T-helper 9 cell (primary cell): ENCODE data around the gene FAM114A1.
"Not testable (repeated sequence)": the region's sequence is repeated elsewhere in the genome, so short reads cannot be mapped to it uniquely, and the experiment has no call there.

Experiments used
- DNase-seq: peaks from one replicate; pipeline ENCODE4 v3.0.0-alpha.2; 2020

FAM114A1 gene

DNA sequence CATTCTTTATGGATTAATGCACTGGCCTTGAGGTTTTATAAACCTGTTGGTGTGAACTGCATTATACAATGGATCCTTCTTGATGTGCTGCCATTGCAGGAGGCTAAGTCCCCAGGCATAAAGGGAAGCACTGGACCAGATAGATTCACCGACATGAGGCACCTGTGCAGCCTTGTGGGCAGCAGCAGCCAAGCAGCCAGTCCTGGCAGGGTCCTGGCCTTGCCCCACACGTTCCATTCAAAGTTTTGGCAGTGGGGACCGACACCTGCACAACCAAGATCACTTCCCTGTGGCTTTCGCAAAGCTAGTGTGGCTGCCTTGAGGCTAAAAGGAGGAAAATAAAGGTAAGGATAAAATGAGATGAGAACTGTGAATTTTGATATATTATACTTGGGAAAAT lies 111.5 kb downstream of the FAM114A1 start:
- DNase-seq = no peak

GRCh38 chr4:38979511-38980230 lies 112.1 kb downstream of the FAM114A1 start:
- DNase-seq = no peak

DNA sequence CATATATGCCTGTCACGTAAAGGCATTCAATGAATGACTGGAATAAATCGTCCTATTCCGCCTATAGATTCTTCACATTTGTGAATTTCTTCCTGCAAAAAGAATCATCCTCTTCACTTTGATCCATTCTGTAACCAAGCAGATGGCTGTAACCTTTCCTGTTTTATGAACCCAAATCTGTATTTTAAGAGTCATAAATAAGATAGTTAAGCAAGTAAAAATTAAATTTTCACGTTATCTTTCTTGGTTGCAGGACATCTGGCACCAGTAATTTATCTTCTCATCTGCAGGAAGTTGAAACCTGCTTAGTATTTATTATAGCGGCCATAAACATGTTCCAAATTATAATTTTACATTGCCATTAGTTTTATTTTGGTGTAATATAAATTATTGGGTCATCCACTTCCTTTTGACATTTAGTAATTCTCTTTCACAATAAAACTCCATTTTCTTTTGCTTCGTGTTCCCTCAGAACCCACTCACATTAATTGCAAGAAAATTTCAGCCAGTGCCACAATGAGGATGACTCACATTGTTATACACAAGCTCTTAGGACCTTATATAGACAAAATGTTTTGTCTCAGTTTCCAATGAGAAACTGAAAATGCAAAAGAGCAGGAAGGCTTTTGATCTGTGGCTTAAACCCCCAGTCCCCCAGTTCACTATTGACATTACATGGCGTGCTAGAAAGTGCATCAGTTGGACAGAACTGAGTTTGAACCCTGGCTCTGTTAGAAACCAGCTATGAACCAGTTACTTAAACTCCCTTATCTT lies 113.5 kb downstream of the FAM114A1 start:
- no peak for DNase-seq

GRCh38 chr4:38982361-38983095 lies 114.9 kb downstream of the FAM114A1 start:
- no peak for DNase-seq

DNA sequence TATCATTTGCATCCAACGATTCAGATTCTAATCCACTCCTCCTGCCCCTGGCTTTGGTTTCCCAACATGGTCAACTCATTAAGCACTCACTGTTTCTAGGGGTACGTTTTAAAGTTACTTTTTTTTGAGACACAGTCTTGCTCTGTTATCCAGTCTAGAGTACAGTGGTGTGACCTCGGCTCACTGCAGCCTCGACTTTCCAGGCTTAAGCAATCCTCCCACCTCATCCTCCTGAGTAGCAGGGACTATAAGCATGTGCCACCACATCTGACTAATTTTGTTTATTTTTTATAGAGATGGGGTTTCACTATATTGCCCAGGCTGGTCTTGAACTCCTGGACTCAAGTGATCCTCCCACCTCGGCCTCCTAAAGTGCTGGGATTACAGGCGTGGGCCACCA lies 115.7 kb downstream of the FAM114A1 start:
- no peak for DNase-seq

DNA sequence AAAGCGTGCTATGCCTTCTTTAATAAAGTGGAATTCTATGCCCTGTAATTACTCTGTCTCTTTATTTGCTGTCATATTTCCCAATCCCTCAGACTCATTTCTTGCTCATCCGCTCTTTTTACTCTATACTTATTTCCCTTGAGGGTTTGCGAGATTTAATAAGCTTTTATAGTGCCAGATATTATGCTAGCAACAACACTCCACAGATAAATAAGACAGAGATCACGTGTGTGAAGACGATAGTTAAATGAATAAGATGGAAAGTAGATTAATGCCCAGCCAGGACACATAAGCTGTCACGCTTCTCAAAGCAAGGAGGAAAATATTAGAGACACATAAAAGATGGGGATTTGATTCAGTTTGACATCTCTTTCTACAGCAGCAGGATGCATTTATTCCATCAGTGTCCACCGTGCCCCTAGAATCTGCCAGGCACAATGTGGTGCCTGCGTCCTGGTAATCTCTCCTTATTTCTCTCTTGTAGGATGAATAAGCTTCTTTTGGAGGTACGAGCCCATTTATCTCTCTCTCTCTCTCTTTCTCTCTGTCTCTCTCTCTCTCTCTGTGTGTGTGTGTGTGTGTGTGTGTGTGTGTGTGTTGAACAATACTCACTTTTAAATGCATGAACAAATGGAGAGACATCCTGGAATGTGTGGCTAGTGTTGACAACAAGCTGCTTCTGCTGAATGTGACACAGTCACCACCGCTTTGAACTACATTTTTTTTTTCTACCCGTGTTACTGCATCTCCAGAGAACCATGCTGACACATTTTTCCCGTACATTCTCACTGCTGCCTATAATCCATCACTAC lies 116.4 kb downstream of the FAM114A1 start:
- no peak for DNase-seq

GRCh38 chr4:38985410-38986100 lies 117.9 kb downstream of the FAM114A1 start:
- DNase-seq = no peak

- DNase-seq = no peak
Measured at GRCh38 chr4:38987491-38987890, 119.9 kb downstream of the FAM114A1 start.

DNA sequence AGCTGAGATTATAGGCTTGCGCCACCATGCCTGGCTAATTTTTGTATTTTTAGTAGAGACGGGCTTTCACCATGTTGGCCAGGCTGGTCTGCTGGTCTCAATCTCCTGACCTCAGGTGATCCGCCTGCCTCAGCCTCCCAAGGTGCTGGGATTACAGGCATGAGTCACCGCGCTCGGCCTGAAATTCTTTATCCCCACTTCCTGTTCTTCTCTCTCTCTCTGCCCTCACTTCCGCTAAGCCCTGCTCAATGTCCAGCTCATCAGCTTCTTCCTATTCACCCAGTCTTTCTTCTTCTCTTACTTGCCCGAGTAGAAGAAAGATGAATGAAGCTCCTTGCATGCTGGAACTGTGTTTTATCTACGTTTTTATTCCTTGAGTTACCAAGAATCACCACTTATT lies 120.7 kb downstream of the FAM114A1 start:
- DNase-seq = not testable (repeated sequence)

DNA sequence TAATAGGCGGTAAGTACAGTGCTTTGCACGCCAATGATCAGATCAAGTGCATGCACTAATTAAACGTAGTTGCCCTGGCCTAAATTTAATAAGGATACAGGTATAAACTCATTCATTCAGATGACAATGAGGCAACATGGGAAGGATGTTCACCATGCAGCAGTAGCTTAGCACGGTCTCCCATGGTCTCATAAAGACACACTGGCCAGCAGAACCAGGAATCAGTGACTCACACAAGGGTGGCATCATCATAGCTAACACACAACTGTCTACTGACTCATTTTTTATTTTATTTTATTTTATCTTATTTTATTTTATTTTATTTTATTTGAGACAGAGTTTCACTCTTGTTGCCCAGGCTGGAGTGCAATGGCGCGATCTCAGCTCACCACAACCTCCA lies 121.9 kb downstream of the FAM114A1 start:
- no peak for DNase-seq

GRCh38 chr4:38990241-38990640 lies 122.6 kb downstream of the FAM114A1 start:
- DNase-seq = no peak

- no peak for DNase-seq
Measured at GRCh38 chr4:38993683-38994082, 126.1 kb downstream of the FAM114A1 start.

DNA sequence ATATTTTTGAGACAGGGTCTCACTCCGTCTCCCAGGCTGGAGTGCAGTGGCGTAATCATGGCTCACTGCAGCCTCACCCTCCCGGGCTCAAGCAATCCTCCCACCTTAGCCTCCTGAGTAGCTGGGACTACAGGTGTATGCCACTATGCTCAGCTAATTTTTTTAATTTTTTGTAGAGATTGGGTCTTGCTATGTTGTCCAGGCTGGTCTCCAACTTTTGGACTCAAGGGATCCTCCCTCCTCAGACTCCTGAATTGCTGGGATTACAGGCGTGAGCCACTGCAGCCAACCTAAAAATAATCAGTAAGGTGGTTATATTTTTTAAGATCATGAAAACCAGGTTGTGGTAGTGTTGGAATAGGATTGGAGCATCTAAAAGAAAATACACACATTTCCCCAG lies 126.5 kb downstream of the FAM114A1 start:
- DNase-seq = no peak
